OCI-M1 (cell line): ENCODE data around the gene SPSB3.
A peak's percentile ranks its signal among the peaks of the same experiment; 100 is the strongest.

Source experiments
- DNase-seq: peaks from one replicate; lab custom pipeline; 2025; lab: John Stamatoyannopoulos, UW

SPSB3 gene

DNA sequence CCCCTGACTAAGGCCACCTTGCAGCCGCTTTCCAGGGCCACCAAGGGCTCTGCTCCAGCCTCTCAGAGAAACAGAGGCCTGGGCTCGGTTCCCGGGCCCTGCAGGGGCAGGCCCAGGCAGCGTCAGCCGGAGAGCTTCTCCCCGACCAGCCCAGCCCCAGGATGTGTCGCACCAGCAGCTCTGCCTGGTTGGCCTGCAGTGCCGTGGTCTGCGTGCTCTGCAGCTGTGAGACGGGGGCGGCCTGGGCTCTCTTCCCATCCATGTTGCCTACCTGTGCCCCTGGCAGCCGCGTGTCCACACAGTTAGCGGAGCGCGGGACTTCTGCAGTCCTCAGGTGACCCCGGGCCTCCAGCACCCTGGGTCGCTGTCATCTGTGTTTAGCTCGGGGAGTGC, 6.3 kb upstream of the SPSB3 start:
- DNase-seq: no peak

DNA sequence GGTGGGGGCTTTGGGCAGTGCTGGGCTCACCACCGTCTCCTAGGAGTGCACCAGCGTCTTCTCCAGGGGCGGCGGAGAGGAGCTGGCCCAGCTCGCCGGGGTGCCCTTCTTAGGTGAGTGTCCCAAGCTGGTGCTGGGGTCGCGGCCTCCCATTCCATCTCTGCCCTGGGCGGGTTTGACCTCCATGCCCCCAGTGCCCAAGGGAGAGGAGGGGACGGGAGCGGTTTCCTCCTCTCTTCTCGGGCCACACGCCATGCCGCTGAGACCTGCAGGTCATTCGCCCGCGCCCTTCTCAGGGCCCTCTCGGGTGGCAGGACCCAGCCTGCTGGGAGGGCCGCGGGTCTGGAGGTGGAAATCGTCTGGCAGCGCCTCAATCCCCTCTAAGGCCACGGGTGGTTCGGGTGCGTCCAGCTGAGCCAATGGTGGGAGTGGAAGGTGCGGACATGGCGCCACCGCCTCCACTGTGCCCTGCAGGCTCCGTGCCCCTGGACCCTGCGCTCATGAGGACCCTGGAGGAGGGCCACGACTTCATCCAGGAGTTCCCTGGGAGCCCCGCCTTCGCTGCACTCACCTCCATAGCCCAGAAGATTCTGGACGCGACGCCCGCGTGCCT, 5.8 kb upstream of the SPSB3 start:
- no peak for DNase-seq

GRCh38 chr16:1787322-1788094, 5.1 kb upstream of the SPSB3 start:
- DNase-seq: no peak

DNA sequence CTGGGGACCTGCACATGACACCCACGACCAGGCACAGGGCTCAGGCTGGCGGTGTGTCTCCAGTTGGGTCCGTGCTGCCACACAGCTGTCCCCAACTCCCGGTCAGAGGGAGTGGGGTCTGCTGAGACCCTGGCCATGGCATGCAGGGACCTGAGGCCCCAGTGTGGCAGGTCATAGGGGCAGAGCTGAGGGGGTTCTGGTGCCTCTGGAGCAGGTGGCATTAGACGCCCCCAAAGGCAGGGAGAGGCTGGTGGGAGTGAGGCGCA, 4.6 kb upstream of the SPSB3 start:
- no peak for DNase-seq

DNA sequence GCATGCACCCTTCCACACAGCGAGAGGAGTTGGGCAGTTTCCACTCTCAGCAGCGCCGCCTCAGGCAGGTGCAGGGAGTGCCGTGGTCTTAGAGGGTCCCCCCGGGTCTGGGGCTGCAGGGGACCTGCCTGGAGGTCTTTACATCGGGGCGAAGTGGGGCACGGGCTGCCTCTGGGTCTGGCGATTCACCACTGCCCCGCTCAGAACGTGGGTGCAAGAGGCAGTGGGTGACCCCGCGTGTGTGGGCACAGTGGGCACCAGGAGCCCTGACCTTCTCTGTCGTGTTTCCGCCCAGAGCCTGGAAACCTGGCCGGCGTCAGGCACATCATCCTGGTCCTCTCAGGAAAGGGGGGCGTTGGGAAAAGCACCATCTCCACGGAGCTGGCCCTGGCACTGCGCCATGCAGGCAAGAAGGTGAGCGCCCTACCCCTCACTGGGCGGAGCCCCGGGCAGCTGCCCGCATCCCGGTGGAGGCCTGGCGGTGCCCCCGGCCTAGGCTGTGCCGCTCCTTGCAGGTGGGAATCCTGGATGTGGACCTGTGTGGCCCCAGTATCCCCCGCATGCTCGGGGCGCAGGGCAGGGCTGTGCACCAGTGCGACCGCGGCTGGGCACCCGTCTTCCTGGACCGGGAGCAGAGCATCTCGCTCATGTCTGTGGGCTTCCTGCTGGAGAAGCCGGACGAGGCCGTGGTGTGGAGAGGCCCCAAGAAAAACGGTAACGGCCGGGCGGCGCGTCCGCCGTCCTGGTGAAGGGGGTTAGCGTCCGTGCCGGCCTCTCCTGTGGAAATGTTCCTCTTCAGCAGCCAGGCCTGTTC, 4.1 kb upstream of the SPSB3 start:
- no peak for DNase-seq

DNA sequence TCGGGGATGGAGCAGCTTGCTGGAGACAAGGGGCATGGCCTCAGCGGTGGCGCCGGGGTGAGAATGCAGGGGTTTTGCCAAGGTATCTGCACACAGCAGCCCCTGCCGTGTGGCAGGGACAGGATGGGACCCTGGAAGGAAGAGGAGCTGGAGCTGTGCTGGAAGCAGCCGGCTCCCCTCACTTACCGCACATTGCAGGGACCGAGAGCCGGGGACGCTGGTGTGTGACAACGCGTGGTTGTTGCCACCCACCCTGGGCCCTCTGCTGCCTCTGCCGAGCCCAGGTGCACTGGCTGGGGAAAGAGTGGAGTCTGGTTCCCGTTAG, 3.4 kb upstream of the SPSB3 start:
- no peak for DNase-seq

GRCh38 chr16:1784977-1785845, 2.8 kb upstream of the SPSB3 start:
- DNase-seq: no peak

GRCh38 chr16:1781758-1782407, 488 bp downstream of the SPSB3 start:
- peak; percentile 47 for DNase-seq

DNA sequence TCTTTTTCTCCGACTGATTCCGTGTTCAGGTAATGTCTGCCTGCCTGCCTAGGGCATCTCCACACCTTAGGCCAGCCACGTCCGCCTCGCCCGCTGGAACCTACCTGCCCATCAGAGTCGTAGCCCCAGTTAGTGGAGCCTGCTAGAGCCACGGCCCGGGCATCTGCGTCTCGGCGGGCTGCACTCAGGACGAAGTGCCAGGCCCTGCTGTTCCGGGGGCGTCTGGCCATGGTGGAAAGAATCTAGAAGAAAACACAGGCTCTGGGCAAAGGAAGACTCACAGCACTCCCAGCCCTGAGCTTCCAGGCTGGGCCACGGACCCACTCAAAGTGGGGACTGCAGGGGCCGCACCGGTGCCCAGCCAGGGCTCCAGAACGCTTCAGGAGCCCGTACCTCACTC, 1.1 kb downstream of the SPSB3 start:
- DNase-seq: no peak

GRCh38 chr16:1780677-1781072, 1.7 kb downstream of the SPSB3 start:
- DNase-seq: no peak

DNA sequence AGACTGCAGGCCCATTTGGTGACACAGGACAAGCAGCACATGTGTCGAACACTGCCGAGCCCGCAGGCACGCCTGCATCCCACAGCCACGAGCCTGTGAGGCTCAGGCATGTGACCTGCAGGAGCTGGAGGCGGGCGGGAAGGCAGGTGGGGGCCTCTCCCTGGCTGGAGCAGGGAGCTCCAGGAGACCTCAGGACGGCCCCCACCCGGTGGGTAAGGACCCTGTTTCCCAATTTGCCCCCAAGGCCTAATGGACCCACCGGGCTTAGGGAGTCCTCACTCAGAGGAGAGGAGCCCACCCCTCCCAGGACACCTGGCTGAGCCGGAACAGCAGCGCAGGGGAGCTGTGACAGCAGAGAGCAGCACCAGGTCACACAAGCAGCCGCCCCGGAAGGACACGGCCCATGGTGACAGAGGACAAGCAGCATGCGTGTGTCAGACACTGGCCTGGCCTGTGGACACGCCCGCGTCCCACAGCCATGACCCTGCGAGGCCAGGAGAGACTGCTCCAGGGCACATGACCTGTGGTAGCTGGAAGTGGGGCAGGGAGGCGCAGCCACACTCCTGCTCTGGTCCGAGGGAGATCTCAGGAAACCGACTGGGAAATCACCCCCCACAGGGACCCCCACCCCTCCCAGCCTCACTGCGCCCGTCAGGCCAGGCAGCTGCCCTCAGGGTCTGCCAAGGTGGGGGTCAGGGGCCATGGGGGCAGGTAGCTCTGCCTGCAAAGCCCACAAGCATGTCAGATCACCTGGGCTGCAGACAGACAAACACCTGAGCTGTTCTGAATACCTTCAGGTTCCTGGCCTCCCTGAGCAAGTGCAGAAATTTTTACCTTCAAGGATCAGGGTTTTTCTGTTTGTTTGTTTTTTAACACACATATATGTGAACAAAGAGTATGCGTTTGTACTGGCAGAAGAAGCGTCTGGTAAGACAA, 2.4 kb downstream of the SPSB3 start:
- DNase-seq: no peak

DNA sequence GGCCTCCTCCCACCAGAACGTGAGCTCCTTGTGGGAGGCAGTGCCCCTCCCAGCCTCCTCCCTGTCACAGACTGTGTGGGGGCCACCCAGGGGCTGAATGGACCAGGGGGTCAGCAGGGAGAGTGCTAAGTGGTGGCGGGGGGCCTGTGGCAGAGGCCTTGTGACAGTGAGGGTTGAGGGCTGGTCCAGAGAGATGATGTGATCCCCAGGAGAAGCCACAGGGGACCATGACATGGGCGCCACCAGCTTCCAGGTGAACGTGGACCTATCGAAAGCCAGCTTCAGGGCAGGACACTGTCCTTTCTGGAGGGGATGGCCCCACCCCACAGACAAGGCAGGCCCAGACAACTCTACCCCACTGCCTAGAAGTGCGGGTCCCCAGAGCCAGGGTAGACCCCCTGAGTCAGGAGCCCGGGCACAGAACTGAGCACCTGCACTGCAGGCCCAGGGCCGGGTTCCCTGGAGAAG, 3.1 kb downstream of the SPSB3 start:
- no peak for DNase-seq

DNA sequence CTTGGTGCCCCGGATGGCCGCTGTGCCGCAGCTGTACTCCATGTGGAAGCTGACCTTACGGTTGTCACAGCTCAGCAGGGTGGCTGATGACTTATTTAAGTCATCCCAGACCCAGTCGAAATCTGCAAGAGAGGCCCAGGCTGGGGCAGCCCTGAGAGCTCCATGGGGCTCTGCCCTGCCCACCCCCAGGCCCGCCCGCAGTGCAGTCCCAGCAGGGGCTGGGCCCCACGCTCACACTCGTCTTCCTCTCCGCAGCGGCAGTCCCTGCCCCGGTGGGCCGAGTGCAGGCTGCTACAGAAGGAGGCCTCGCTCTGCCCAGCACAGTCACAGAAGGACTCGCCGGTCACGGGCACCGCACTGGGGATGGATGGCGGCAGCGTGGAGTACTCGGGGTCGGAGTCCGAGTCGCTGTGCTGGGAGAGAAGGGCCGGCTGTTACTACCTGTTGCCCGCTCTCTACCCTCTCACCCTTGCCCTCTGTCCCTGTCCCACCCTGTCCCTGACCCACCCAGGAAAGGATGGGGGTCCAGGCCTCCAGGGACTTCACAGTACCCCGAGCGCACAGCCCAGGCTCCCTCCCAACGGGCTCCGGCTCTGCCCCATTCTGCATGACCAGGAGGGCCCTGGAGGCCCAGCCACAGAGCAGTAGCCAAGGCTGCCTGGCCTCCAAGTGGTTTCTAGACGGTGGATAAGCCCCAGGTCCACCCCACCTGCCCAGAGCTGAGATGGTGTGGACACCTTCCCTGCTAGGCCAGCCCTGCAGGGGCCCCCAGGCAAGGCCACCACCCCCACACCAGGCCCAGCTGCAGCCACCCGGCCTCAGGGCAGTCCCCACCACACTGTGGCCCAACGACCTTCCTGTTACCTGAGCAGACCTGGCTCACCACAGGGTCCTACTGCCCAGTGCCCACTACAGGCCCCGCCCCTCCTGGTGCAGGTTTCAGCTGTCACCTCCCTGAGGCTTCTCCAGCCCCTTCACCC, 3.9 kb downstream of the SPSB3 start:
- DNase-seq: no peak

DNA sequence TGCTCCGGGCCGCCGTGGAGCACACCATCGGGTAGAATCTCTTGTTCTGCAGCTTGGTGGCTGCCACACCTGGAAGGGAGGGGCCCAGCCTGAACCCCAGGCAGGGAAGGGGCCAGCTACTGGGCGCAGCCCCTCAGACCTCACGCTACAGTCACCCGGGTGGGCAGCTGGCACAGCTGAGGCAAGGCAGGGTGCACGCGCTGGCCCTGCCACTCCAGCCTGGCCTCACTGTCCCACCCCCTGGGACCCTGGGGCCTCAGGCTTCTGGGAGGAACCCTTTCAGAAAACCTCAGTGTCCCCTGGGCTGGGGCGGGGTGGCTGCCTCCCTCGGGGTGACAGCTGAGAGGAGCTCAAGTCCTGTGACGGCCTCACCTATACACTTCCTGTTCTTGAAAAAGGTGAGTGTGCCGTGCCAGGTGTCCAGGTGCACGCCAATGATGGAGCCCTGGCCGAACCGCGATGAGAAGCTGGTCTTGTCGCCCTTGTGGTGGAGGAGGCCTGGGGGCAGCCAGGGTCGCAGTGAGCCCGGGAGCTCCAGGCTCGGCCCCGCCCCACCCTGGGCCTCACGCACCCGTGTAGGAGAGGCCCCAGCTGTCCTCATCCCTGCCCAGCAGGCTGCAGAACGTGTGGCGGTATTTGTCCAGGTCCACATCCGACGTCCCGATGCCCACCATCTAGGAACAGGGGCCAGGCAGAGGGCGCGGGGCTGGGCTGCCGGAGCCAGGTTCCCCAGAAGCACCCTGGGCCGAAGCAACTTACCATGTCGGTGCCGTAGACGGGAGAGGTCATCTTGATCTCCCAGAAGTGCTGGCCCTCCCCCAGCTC, 4.8 kb downstream of the SPSB3 start:
- DNase-seq: no peak

- no peak for DNase-seq
Measured at GRCh38 chr16:1776991-1777374, 5.4 kb downstream of the SPSB3 start.

DNA sequence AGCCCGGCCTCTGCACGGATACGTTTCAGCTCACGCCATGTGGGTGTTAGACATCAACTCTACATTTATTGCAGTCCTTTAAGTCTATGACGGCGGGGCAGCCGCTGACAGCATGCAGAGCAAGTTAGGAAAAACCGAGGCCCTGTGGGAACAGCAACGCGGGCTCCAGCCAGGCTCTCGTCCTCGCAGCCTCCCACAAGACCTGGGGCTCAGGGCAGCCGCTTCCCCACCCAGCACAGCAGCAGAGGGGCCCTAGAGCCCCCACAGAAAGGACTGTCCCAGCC, 5.8 kb downstream of the SPSB3 start:
- DNase-seq: no peak

- no peak for DNase-seq
Measured at GRCh38 chr16:1775846-1776671, 6.3 kb downstream of the SPSB3 start.
